GM19452 (cell line): ENCODE results near the gene CNGB1.

Experiments used
- ATAC-seq: cut with Tn5 transposase; IDR thresholded peaks from one replicate; pipeline ENCODE4 v1.9.1; 2021; ENCODE audit not compliant: unreplicated experiment

CNGB1 gene

GRCh38 chr16:57977418-57978069 is 6.6 kb upstream of the CNGB1 start:
- no peak for ATAC-seq

DNA sequence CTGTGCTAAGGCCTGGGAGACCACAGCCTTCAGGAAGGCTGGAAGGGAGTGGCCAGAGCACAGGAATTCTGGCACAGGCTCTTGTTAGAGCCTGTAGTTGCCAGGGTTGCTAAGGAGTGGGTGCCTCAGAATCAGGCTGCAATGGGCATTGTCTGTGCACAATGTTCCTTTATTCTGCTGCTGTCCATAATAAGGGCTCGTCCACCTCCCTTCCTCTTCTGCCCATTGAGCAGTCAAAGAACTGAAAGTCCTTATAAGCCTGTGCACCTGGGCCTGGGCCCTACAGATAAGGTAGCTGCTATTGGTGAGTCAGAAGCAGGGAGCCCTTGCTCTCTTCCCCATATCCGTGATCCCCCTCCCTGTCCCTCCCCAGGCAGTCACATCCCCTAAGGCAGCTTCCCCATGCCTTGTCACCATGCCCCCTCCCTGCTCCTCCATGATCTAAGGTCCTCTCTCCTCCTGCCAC is 5.4 kb upstream of the CNGB1 start:
- no peak for ATAC-seq

- ATAC-seq = no peak
Observed at GRCh38 chr16:57972306-57972705, 1.4 kb upstream of the CNGB1 start.

- ATAC-seq = no peak
Observed at GRCh38 chr16:57971848-57972247, 920 bp upstream of the CNGB1 start.

DNA sequence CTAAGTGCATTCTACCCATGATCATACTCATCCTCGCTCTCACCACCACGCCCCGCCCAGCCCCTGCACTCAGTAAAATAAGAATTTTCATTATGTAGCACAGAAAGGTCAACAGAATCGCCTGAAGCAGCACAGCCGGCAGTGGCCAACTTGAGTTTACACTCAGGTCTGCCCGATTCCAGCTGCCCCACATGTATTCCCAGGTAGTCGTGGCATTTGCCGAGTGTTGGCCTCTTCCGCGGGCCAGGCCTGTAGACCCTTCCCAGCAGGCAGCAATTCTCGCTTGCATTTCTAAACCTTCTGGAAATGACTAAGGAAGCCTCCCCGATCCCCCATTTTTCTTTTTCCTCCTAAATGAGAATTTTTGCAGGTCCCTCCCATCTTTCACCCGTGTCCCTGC is 609 bp downstream of the CNGB1 start:
- no peak for ATAC-seq

GRCh38 chr16:57969451-57970123 is 1.3 kb downstream of the CNGB1 start:
- ATAC-seq = no peak

DNA sequence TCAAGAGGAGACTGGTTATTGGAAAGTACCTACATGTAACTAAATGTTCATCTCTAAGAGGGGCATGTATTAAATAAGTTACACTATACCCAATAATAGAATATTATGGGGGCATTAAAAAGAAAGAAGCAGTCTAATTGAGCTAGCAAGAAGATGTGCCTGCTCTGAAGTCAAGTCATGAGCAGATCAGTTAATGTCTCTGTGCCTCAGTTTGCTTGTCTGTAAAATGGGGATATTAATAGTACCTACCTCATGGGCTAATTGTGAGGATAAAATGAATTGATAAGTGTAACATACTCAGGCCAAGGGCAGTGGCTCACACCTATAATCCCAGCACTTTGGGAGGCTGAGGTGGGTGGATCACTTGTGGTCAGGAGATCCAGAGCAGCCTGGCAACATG is 3.0 kb downstream of the CNGB1 start:
- no peak for ATAC-seq

- no peak for ATAC-seq
Observed at GRCh38 chr16:57966986-57967385, 3.9 kb downstream of the CNGB1 start.

DNA sequence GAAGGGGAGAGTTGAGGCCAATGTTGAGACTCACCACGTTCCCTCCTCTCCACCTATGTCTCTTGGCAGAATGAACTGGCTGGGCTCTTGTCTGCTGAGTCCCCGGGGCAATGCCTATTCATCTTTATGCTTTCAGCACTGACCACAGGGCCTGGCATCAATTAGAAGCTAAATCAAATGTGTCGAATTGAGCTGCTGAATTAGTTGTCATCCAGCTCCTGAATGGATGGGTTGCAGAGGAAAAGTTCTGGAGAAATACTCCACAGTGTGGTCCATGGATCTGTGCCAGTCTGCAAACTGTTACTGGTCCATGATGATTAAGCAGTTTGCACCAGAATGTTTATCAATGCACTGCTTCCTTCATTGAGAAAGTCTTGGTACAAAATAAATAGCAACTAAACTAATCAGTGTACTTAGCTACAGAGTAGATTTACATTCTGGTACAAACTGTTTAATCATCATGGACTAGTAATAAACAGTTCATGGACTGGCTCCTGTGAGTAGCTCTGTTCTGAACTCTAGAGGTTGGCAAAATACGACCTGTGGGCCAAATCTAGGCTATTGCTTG is 4.6 kb downstream of the CNGB1 start:
- no peak for ATAC-seq

- no peak for ATAC-seq
Observed at GRCh38 chr16:57964157-57964700, 6.7 kb downstream of the CNGB1 start.

DNA sequence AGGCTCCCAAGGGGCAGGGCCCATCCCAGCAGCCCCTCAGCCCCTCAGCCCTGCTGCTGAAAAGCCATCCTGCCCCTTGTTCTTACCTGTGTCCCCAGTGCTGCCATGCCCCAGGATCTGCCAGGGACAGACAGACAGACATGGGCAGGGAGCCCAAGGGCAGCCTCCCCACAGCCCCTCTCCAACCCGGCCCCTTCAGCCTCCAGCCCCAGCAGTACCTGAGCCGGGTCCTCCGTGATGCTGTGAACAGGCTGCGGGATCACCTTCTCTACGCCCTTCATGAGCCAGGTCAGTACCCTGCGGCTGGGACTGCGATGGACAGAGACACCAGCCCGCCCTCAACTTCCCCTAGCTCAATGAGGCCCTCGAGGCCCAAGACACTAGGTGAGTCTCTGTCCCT is 8.2 kb downstream of the CNGB1 start:
- ATAC-seq = no peak

DNA sequence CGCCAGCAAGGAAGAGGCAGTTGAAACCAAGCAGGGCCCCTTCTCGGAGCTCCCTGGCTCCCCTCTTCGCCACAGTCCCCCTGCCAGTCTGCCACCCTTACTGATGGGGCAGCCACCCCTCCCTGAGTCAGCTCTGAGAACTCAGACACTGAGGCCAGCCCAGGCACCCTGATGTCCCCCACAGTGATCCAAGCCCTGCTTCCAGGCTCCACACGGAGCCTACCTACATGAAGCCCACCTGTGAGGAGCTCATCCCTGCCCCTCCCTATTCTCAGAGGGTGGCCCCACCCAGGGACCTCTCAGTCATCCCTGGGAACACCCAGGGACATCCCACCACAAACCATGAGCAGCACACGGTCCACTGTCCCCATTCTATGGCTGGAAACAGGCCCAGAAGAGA is 8.9 kb downstream of the CNGB1 start:
- ATAC-seq = no peak

DNA sequence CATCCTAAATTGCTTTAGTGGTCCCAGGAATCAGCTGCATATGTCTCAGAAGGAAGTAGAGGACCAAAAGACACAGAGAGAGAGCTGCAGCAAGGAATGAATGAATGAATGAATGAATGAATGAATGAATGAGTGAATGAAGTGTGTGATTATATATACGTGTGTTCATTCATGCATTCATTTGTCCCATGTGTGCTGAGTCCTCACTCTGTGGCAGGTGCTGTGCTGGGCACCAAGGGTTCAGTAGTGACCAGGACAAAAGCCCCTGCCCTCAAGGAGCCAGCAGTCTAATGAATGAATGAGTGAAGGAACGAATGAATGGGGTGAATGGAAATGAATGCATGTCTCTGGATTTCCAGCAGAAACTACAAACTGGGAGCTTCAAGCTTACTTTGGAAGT is 9.4 kb downstream of the CNGB1 start:
- ATAC-seq = no peak

GRCh38 chr16:57960826-57961472 is 10.0 kb downstream of the CNGB1 start:
- no peak for ATAC-seq

DNA sequence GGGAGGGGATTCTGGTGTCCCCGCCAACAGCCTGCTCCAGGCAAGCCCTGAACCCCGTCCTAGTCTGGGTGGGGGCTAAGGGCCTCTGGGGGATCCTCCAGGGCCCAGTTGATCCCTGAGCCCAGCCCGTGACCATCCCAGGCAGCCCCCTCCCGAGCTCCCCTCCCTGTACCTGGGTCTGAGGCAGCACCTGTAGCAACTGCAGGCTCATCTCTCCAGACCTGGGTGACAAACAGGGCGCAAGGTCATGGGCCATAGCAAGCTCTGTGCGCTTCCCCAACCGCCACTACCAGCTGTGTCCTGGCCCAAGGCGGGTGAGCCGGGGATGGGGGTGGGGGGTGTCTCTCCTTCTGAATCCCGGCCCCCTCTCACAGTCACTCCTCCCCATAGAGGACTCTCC is 10.6 kb downstream of the CNGB1 start:
- ATAC-seq = no peak

DNA sequence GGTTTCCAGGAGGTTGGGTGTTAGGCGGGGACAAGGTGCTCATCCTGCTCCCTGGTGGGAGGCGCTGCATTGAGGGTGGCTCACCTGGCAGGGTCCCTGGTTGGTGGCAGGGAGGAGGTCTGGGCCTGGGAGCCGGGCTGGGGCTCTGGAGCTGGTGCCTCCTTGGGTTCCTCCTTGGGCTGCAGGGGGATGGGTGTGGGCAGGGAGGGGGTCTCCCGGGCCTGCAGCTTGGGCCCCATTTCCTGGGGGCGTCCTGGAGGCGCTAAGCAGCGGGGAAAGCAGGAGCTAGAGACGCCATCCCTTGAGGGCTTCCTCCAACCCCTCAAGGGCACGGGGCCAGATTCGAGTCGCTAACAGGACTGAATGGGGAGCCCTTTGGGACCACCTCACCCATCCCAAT is 11.1 kb downstream of the CNGB1 start:
- ATAC-seq = no peak

- no peak for ATAC-seq
Observed at GRCh38 chr16:57959121-57959520, 11.8 kb downstream of the CNGB1 start.

DNA sequence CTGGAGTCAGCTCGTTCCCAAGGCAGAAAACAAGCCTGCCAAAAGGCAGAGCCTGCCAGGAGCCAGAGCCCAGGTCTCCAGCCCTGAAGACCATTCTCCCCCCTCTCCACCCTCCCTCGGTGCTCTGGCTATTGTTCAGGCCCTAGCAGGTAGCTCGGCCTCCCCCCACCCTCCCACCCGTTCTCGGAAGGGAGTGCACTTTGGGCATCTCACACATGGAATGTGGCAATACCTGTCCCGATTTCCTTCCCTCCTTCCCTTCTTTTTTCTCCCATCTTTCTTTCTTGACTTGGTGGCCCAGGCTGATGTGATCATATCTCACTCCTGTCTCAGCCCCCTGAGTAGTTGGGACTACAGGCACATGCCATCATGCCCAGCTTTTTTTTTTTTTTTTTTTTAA is 12.4 kb downstream of the CNGB1 start:
- no peak for ATAC-seq

DNA sequence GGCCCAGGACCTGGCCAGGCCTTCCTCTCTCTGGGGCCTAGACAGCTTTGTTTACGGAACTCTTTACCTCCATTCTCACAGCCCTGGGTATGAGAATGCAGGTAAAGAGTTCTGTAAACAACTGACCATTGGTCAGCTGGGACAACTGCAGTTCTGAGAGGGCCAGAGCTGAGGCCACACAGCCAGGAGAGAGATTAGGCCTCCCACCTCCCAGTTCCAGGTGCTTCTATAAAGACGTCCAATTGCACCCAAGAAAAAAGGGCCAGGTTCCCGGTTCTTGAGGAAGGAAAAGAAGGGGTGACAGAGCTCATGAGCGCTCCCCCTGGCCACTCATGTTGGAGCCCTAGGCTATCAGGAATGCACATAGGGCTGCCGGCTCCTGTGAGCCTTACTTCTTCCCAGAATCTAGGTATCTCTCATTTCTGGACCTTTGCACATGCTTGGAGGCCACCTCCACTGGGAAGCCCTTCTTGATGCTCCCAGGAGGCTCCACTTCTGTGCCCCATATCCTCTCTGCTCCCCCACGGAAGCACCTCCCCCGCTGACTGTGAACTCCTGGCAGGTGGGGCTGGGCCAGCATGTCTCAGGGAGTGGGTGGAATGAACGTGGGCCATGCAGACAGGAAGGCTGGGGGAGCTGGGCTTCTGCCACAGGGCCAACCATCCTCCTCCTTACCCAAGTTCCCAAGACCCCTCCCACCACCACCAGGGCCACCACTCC is 13.1 kb downstream of the CNGB1 start:
- ATAC-seq = no peak

- ATAC-seq = no peak
Observed at GRCh38 chr16:57956924-57957672, 13.8 kb downstream of the CNGB1 start.
